Esophagus squamous epithelium (tissue), 4 donors: ENCODE measurements around the gene ARHGAP23.

ENCODE experiments used
- POLR2A ChIP-seq, 4 donors: fragments of 450-650 bp; IDR thresholded peaks; one replicate each; pipeline ENCODE4 v1.6.1; 2017; ENCODE audit warnings: antibody characterized with exemption in 4 of 4, mild to moderate bottlenecking in 4 of 4, moderate library complexity in 3 of 4
- TF ChIP-seq, protein P1 (sequence below), 6 experiments: fragments of 450-650 bp in 4 of 6; fragments of 200-600 bp in 2 of 6; sonication (generic) in 2 of 6; IDR thresholded peaks; one replicate each; pipeline ENCODE4 v1.5.1; 2016 to 2019; ENCODE audit warnings: antibody characterized with exemption in 6 of 6, mild to moderate bottlenecking in 4 of 6, moderate library complexity in 4 of 6

DNA sequence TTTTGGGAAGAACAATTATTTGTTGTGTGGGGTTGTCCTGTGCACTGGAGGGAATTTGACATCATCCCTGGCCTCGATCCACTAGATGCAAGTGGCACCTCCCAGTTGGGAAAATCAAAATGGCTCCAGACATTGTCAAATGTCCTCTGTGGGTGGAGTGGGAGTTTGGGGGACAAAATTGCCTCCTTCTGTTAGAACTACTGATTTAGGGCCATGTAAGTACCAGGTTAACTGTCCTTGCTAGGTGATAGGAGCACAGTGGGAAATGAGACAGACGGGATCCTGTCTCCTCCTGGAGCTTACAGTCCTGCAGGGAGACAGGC, 56.8 kb downstream of the ARHGAP23 start:
- no peak for TF ChIP-seq POLR2A (IDR thresholded peaks at IDR 0.05)
- TF ChIP-seq, protein P1, sequence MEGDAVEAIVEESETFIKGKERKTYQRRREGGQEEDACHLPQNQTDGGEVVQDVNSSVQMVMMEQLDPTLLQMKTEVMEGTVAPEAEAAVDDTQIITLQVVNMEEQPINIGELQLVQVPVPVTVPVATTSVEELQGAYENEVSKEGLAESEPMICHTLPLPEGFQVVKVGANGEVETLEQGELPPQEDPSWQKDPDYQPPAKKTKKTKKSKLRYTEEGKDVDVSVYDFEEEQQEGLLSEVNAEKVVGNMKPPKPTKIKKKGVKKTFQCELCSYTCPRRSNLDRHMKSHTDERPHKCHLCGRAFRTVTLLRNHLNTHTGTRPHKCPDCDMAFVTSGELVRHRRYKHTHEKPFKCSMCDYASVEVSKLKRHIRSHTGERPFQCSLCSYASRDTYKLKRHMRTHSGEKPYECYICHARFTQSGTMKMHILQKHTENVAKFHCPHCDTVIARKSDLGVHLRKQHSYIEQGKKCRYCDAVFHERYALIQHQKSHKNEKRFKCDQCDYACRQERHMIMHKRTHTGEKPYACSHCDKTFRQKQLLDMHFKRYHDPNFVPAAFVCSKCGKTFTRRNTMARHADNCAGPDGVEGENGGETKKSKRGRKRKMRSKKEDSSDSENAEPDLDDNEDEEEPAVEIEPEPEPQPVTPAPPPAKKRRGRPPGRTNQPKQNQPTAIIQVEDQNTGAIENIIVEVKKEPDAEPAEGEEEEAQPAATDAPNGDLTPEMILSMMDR (IDR thresholded peaks at IDR 0.05), result no peak
